GM21737 (cell line): ENCODE measurements around the gene PTPN2.
"Not testable (repeated sequence)": the region's sequence is repeated elsewhere in the genome, so short reads cannot be mapped to it uniquely, and the experiment has no call there.

Source experiments
- ATAC-seq: cut with Tn5 transposase; IDR thresholded peaks from one replicate; pipeline ENCODE4 v1.9.1; 2021; ENCODE audit warnings: mild to moderate bottlenecking, moderate library complexity; ENCODE audit not compliant: unreplicated experiment

PTPN2 gene

DNA sequence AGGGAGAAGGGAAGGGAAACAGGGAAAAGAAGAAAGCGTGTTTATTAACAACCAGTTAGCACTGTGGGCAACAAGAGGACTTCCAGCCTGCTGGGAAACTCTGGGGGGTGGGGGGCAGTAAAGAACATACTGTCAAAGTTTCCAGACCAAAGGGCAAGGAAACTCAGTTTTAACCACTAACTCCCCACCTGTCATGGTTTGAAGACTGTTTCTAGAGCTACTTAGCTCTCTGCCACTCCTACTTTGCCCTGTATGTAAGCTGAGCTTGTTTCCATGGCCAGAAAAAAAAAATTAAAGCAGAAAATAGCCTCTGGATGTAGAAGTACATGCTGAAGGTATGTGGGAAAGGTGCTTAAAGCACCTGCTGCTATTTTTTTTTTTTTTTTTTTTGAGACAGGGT, 11.0 kb upstream of the PTPN2 start:
- ATAC-seq = no peak

DNA sequence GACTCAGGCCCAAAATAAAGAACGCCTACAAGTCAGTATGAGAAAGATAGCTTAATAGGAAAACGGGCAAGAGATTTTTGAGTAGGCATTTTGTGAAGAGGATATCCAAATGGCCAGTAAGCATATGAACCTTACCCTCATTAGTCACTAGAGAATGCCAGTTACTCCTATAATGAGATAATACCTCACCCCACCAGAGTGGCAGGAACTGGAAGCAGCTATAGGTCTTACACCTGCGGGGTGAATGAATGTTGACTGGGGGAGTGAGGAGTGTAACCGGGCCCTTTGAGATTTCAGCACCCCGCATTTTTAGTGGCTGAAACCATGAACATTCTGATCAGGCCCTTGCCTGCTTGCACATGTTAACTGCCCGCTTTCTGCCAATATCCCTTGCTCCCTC, 7.5 kb upstream of the PTPN2 start:
- no peak for ATAC-seq

DNA sequence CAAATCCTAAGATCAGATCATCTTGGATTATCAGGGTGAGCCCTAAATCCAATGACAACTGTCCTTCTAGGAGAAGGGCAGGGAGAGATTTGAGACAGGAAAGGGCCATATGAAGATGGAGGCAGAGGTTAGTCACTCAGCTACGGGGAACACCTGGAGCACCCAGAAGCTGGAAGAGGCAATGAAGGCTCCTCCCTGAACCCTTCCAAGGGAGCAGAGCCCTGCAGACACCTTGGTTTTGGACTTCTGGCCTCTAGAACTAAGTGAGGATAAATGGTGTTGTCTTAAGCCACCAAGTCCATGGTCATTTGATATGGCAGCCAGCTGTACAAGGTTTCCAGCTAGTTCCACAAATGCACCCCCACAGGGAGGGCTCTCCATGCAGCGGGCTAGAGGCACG, 6.9 kb upstream of the PTPN2 start:
- ATAC-seq = no peak

DNA sequence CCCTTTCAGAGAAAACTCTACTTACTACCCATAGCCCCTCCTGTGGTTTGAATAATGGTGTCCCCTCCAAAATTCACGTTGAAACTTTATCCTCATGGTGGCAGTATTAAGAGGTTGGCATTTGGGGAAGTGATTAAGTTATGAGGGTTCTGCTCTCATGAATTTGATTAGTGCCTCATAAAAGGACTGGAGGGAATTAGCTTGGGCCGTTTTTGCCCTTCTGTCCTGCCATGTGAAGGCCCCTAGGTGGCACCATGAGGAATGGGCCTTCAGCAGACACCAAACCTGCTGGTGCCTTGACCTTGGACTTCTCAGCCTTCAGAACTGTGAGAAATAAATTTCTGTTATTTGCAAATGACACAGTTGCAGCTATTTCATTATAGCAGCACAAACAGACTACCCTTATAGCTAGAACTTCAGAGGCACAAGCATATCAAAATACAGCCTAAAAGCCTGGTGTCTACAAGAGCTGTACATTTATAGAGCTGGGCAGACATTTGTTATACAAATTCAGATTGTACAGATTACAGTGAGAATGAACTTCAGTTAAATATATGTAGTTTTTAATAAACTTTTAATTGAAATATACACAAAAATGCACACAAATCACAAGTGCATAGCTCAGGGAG, 2.6 kb upstream of the PTPN2 start:
- no peak for ATAC-seq

DNA sequence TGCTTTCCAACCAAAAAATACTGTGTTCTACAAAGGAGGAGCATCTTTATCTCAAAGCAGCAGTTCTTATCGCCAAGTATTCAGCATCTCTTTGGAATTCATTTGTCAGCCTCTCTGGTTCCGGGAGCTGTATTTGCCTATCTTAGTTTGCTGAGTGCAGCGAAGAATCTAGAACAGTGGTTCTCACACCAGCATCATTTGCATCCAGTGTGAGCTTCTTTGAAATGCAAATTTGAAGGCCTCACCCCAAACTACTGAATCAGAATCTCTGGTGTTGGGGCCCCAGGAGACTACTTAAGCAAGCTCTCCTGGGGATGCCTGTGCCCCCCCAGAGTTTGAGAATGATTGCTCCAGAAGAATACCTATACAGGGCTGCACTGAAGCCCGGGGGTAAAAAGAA, 1.5 kb upstream of the PTPN2 start:
- ATAC-seq = no peak

DNA sequence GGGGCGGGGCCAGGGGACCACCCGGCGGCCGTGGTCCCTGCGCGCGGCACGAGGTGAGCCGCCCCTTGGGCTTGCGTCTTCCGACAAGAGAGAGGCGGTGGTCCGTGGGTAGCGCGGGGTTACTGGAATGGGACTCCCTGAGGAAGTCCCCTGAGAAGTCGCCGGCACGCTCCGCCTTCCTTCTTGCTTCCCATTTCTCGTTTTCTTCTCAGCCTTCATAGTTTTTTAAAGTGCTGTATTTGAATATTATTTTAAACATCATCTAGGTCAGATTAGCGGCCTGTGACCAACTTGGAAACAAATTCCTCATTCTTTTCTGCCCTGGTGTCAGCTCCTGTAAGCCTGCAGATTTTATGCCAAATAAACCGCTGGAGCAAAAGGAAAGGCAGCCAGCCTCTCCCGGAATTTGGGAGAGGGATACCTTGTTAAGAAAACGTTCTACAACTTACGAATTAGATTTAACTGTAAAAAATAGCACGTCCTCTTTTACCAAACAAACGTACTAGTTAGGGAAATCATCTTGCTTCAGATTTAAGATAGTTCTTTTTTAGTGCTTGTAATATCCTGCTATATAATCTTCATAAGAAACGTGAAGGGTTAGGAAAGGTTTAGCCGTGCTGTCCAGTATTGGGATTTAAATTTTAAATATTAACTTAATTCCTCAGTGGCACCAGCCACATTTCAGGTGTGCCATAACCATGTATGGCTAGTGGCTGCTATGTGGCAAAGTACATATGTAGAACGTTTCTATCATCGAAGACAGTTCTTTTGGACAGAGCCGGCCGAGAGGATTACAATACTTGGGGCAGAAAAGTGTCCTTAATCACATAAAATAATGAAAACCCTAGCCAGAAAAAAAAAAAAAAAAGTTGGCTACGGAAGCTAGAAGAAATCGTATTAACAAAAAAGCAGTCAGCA, 628 bp upstream of the PTPN2 start:
- no peak for ATAC-seq

DNA sequence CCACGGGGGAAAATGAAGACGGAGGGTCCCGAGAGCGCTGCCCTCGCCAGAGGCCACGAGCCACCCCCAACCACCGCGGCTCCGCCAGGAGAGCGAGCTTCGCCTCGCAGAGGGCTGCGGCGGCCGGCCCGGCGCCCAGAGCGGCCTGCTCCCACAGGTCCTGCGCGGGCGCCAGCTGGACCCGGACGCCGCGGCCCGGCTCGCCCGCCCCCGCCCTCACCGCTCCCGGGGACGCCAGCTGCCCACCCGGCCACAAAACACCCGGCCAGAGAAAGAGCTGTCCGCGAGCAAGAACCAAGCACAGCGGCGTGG, 709 bp downstream of the PTPN2 start:
- peak; percentile 13 for ATAC-seq

DNA sequence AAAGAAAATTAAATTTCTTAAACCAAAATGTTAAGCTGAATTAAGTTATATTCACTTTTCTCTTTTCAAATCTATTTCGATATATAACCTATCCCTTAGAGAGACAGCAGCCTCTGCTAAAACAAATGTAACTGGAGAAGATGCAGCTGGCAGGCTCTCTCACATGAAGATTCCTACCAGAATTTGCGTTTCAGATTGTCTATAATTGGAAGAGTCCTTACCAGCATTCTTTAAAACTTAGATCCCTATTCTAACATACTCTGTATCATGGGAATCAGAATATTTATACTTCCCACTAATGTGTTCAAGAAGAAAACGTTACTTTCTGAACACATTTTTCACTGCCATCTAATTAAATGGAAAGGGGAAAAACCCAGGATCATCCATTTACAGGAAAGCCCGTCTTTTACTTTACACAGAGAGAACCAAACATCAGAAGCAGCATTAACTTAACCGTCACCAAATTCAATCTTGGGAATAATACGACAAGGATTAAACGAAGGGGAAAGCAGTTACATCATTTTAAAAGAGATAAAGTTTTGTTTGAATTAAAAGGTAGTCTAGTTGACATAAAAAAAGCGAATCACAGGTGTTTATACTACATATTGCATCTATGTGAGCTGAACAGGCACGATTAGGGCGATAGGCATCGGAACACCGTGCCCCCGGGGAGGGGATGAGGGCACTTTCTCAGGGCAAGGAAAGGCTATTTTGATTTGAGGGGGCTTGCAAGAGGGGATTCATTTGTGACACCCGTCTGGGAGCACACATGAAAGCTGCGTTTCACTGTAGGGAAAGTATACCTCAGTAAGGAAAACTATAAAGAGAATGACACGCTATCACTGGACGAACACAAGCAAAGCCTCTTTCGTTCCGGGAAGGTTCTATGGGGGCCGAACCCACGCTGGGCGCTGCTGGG, 1.3 kb downstream of the PTPN2 start:
- ATAC-seq = no peak

DNA sequence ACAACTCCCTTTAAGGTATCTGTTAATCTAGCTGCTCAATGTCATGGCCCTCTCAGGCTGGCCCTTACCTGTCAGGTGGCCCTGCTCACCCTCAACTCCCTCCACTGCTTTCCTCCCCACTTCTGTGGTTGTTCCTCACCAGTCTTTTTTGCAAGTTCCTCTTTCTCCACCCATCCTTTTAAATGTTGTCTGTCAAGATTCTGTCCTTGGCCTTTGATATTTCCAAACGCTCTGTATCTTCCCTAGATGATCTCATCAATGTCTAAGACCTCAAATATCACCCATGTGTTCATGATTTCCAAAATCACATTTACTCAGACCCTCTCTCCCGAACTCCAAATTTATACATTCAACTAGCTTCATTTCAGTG, 3.5 kb downstream of the PTPN2 start:
- no peak for ATAC-seq

DNA sequence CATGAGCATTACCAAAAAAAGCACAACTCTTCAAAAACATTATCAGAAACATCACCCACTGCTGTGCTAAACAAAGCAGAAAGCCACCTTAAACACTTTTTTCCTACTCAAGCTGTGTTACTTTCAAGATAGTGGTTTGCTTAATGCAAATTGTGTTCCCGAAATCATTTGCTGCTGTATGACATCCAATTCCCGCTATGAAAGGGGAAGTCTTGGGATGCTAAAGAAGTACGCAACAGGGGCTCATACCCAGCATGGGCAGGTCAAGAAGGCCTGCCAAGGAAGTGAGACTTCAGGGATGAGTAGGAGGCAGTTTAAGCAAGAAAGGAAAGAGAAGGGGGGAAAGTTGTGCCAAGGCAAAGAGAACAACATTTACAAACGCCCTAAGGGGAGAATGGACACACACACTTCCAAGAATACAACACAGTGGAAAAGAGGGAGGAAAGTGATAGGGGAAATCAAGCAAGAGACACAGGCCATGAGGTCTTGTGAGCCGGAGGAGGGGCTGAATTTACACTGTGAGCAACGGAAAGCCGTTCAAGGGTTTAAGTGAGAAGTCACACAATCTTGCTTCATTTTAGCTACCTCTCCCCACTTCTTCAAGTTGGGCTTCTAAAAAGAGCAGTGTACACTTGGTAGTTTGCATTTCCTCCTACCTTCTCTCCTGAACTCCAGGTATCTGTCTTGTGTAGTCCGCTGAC, 4.0 kb downstream of the PTPN2 start:
- ATAC-seq = no peak

DNA sequence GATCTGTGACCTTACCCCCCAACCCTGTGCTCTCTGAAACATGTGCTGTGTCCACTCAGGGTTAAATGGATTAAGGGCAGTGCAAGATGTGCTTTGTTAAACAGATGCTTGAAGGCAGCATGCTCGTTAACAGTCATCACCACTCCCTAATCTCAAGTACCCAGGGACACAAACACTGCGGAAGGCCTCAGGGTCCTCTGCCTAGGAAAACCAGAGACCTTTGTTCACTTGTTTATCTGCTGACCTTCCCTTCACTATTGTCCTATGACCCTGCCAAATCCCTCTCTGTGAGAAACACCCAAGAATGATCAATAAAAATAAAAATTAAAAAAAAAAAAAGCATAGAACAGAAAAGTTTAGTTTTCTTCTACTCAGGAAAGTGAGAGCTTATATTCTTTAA, 9.0 kb downstream of the PTPN2 start:
- not testable (repeated sequence) for ATAC-seq

DNA sequence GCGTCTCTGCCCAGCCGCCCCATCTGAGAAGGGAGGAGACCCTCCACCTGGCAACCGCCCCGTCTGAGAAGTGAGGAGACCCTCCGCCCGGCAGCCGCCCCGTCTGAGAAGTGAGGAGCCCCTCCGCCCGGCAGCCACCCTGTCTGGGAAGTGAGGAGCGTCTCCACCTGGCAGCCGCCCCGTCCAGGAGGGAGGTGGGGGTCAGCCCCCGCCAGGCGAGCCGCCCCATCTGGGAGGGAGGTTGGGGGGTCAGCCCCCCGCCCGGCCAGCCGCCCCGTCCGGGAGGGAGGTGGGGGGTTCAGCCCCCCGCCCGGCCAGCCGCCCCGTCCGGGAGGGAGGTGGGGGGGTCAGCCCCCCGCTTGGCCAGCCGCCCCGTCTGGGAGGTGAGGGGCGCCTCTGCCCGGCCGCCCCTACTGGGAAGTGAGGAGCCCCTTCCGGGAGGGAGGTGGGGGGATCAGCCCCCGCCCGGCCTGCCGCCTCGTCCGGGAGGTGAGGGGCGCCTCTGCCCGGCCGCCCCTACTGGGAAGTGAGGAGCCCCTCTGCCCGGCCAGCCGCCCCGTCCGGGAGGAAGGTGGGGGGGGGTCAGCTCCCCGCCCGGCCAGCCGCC, 10.0 kb downstream of the PTPN2 start:
- not testable (repeated sequence) for ATAC-seq

DNA sequence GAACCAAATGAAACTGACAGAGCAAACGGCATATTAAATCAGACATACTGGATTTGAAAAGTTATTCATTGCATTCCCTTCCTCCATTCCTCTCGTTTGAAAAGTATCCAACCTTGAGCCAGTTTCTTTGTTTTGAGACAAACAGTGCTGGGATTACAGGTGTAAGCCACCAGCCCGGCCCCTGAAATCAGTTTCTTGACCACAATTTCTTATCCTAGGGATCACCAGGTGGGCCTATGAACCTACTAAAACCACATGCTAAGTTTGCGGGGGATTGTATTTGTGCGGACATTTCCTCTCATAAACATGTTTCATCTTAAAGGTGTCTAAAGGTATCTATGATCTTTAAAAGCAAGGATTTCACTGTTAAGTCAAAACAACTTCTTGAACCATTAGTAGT, 11.6 kb downstream of the PTPN2 start:
- ATAC-seq = no peak

DNA sequence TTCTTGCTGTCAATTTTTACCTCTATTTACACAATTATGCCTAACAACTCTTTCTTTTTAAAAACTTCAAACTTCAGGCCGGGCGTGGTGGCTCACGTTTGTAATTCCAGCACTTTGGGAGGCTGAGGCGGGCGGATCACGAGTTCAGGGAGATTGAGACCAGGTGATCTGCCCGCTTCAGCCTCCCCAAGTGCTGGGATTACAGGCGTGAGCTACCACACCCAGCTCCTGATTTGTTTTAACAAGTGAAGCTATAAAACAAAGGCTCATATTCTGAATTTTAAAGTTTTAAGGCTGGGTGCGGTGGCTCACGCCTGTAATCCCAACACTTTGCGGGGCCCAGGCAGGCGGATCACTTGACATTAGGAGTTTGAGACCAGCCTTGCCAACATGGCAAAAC, 15.5 kb downstream of the PTPN2 start:
- no peak for ATAC-seq

DNA sequence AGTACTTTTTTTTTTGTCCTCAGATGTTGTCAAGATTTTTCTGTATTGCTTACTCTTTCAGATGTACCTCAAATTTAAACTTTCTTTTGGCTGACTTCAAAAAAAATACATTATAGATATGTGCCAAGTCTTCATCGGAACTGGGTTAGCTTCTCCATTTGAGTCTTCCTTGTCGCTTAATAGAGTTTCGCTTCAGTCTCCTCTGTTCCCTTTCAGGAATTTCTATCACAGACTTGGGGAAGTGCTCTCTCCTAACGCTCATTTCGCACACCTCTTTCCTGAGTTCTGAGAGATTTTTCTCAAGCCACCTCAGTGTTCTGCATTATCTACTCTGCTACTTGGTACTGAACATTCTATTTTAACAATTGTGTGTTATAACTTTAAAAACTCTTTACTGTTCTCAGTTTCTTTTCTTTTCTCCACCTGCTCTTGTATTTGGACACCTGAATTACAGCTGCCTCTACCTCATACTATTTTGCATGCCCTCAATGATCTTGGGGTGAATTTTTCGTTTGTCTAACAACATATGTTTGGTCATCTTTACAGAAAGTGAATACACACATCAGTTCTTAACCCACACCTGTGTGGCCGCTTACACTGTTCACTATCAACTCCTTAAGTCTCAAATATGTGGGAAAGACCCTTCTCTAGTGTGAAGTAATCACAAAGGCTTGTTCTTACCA, 16.5 kb downstream of the PTPN2 start:
- no peak for ATAC-seq

DNA sequence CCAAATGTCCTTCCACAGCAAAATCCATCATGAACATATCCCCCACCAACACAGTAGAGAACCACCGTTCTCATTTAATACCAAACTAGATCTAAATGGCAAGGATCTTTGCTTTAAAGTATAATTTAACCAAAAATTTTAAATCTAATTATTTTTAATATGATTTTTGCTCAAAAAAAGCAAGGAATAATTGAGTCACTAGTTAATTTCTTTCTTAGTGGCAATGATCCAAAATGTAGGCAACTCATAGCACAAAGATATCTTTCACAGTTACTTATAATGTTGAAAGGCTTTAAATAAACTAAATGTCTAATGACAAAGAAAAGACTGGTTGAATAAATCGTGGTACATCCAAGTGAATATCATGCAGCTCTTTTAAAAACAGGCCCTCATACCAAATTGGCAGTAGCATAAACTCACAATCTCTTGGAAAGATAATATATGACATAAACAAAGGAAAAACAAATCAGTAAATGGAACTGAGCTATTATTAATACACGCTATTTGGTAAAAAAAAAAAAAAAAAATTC, 20.3 kb downstream of the PTPN2 start:
- ATAC-seq = no peak

DNA sequence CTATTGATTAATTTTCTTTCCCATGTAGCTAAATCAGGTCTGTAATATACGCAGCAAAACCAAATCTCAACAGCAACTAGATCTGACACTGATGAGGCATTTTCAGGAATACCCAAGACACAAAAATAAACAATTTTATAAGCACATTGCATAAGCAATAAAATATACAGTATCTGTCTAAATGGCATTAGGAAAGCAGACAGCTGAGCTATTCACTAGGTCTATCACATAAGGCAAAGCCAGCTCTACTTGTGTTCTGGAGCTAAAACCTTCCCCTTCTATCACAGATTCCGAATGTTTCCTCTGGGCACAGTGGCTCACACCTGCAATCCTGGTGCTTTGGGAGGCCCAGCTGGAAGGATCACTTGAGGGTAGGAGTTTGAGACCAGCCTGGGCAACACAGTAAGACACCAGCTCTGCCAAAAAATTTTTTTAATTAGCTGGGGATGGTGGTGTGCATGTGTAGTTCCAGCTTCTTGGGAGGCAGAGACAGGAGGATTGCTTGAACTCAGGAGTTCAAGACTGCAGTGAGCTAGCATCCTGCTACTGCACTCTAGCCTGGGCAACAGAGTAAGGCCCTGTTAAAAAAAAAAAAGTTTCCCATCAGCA, 21.1 kb downstream of the PTPN2 start:
- ATAC-seq = no peak

DNA sequence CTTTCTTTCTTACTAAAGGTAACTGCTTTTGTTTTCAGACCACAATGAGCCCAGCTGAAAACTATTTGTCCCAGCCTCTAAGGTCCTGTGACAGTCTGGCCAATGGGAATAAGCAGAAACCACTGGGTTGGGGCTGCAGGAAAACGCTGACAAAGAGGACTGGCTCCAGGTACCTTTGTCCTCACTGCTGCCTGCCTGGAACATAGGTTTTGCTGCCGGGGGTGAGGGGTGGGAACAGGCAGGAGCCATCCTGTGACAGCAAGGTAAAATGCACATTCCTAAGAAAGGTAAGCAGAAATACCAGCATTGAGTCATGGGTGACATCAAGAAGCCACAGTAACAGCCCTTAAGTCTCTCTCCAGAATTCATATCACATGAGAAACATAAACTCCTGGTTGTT, 21.6 kb downstream of the PTPN2 start:
- ATAC-seq = no peak

DNA sequence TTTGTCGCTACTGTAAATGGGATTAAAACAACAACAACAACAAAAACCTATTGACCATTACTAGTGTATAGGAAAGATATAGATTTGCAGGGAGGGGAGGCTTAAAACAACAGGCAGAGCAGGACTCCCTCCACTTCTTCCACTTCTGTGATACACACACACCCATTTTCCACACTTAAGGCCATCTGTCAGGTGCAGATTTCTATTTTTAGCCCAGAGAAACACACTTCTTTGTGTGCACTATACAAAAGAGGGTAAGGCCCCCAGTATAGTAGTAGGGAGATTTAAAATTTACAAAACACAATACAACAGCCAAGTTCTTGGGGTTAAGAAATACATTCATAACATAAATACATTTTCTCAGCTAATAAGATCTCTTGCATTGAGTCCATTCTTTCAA, 22.4 kb downstream of the PTPN2 start:
- ATAC-seq = no peak
